HCT116 (cell line): ENCODE results near the gene SYCP2. TPM values are rescaled to one million over a fixed set of nuclear protein-coding genes. Genes with fewer than 3 reads are reported as not detected.

ENCODE experiments used
- ATAC-seq: fragments of 200-7000 bp; cut with Tn5 transposase; 2 replicates; pipeline ENCODE4 v1.9.1; 2020; ENCODE audit warnings: mild to moderate bottlenecking, moderate library complexity
- BruUV-seq: library from RNA; stranded (reverse); fragments of 400-500 nt; replicated peaks from 2 replicates; lab custom pipeline; 2021; lab: Mats Ljungman, UMichigan
- CTCF ChIA-PET: fragments of 300-600 bp; sonication (Branson Sonifier 250); formaldehyde crosslinking; loops from one replicate; lab custom pipeline; 2021; ENCODE audit warnings: antibody characterized with exemption; lab: Charles Lee
- POLR2A ChIA-PET: fragments of 300-600, 350-600 bp; sonication (Branson Sonifier 250); formaldehyde crosslinking; loops from one replicate; lab custom pipeline; 2021; ENCODE audit warnings: antibody characterized with exemption; lab: Charles Lee
- RAD21 ChIA-PET, 2 experiments: fragments of 300-600 bp; sonication (Branson Sonifier 250); formaldehyde crosslinking; loops; one replicate each; lab custom pipeline; 2023; ENCODE audit warnings: low total read pairs in 2 of 2; ENCODE audit not compliant: uncharacterized antibody in 2 of 2, unreplicated experiment in 2 of 2, low non-redundant PET in 1 of 2; lab: Charles Lee
- DNase-seq: peaks from one replicate; pipeline ENCODE4 v3.0.0-alpha.2; 2010; ENCODE audit warnings: low read depth, low spot score
- H2AFZ ChIP-seq: fragments of 200-600 bp; shearing (Covaris generic), sonication (generic); 2 replicates; pipeline ENCODE4 v1.6.1; 2017; ENCODE audit warnings: low read depth, mixed run types, mixed read lengths, antibody characterized with exemption, low read length; ENCODE audit not compliant: poor library complexity, severe bottlenecking
- H3K27ac ChIP-seq: 2 replicates; pipeline ENCODE4 v1.5.1; 2012; ENCODE audit warnings: low read depth, low read length
- H3K27me3 ChIP-seq: fragments of 200-600 bp; sonication (generic); 2 replicates; pipeline ENCODE4 v1.6.1; 2016; ENCODE audit warnings: mixed run types, low read length, mixed read lengths; ENCODE audit not compliant: insufficient read depth
- H3K36me3 ChIP-seq, 2 experiments: fragments of 200-500 bp in 1 of 2; fragments of 200-600 bp in 1 of 2; sonication (Bioruptor generic) in 1 of 2; sonication (generic) in 1 of 2; 2 replicates each; pipeline versions ENCODE4 v1.5.1 to v1.6.1; 2014 to 2016; ENCODE audit warnings: low read length in 2 of 2, inconsistent platforms in 1 of 2, mixed read lengths in 1 of 2, mixed run types in 1 of 2; ENCODE audit not compliant: insufficient read depth in 2 of 2, control insufficient read depth in 1 of 2
- H3K4me1 ChIP-seq, 2 experiments: fragments of 200-600 bp in 1 of 2; sonication (generic) in 1 of 2; 2 replicates each; pipeline versions ENCODE4 v1.5.1 to v1.6.1; 2012 to 2017; ENCODE audit warnings: low read length in 2 of 2, inconsistent platforms in 1 of 2, mild to moderate bottlenecking in 1 of 2, mixed read lengths in 1 of 2, mixed run types in 1 of 2, moderate library complexity in 1 of 2; ENCODE audit not compliant: insufficient read depth in 2 of 2, control insufficient read depth in 1 of 2
- H3K4me2 ChIP-seq: fragments of 200-600 bp; sonication (generic); 2 replicates; pipeline ENCODE4 v1.6.1; 2017; ENCODE audit warnings: mixed run types, low read length, mixed read lengths
- H3K4me3 ChIP-seq, 2 experiments: fragments of 200-600 bp in 1 of 2; sonication (generic) in 1 of 2; replicated peaks in 1 of 2; 2 replicates each; pipeline ENCODE4 v1.5.1; 2011 to 2016; ENCODE audit warnings: low read length in 2 of 2, control low read depth in 1 of 2, low read depth in 1 of 2, mild to moderate bottlenecking in 1 of 2, mixed read lengths in 1 of 2, mixed run types in 1 of 2
- H3K79me2 ChIP-seq: fragments of 200-600 bp; sonication (generic); 2 replicates; pipeline ENCODE4 v1.6.1; 2017; ENCODE audit warnings: mild to moderate bottlenecking, mixed run types, low read length, moderate library complexity, mixed read lengths; ENCODE audit not compliant: insufficient read depth
- H3K9ac ChIP-seq: fragments of 200-600 bp; sonication (generic); 2 replicates; pipeline ENCODE4 v1.6.1; 2016; ENCODE audit warnings: low read length, mixed read lengths
- H3K9me2 ChIP-seq: fragments of 200-600 bp; sonication (generic), shearing (Covaris generic); 2 replicates; pipeline ENCODE4 v1.6.1; 2017; ENCODE audit warnings: mixed run types, mild to moderate bottlenecking, moderate library complexity; ENCODE audit not compliant: insufficient read depth
- H3K9me3 ChIP-seq, 2 experiments: fragments of 200-500 bp in 1 of 2; fragments of 200-600 bp in 1 of 2; sonication (Bioruptor generic) in 1 of 2; sonication (generic) in 1 of 2; 2 replicates each; pipeline ENCODE4 v1.6.1; 2014 to 2017; ENCODE audit warnings: low read length in 2 of 2, mixed read lengths in 2 of 2, inconsistent platforms in 1 of 2, low read depth in 1 of 2, mild to moderate bottlenecking in 1 of 2, mixed run types in 1 of 2, moderate library complexity in 1 of 2; ENCODE audit not compliant: control insufficient read depth in 1 of 2, insufficient read depth in 1 of 2
- H4K20me1 ChIP-seq: fragments of 200-600 bp; sonication (generic), shearing (Covaris generic); 2 replicates; pipeline ENCODE4 v1.6.1; 2017; ENCODE audit warnings: mixed run types, mild to moderate bottlenecking, moderate library complexity; ENCODE audit not compliant: insufficient read depth
- EGR1 ChIP-seq: IDR thresholded peaks from 2 replicates; pipeline ENCODE4 v1.6.1; 2012; ENCODE audit warnings: low read depth
- ELF1 ChIP-seq: IDR thresholded peaks from 2 replicates; pipeline ENCODE4 v1.6.1; 2012; ENCODE audit warnings: low read depth, borderline replicate concordance
- EZH2 ChIP-seq: fragments of 200-600 bp; sonication (generic); IDR thresholded peaks from 2 replicates; pipeline ENCODE4 v1.6.1; 2017; ENCODE audit warnings: antibody characterized with exemption, mixed run types
- FOSL1 ChIP-seq: IDR thresholded peaks from 2 replicates; pipeline ENCODE4 v1.6.1; 2012; ENCODE audit warnings: low read depth
- POLR2AphosphoS5 ChIP-seq: IDR thresholded peaks from 2 replicates; pipeline ENCODE4 v1.6.1; 2011; ENCODE audit warnings: mild to moderate bottlenecking, low read depth, low read length, moderate library complexity
- SRF ChIP-seq: IDR thresholded peaks from 2 replicates; pipeline ENCODE4 v1.6.1; 2012; ENCODE audit warnings: low read depth
- TCF7L2 ChIP-seq: IDR thresholded peaks from 2 replicates; pipeline ENCODE4 v1.7.0; 2011; ENCODE audit warnings: borderline replicate concordance, inconsistent platforms; ENCODE audit not compliant: insufficient read depth, insufficient read length; ENCODE audit errors: extremely low read depth
- intact Hi-C: fragments of 100-400 bp; cut with micrococcal nuclease; formaldehyde crosslinking; loops from 2 replicates; pipeline ENCODE4 v1.10.0; 2022
- total RNA-seq: library from RNA; stranded (reverse); gene quantifications from one replicate; pipeline ENCODE4 v1.2.1, GENCODE V29; 2021; ENCODE audit not compliant: unreplicated experiment
- TF ChIP-seq, protein P1 (sequence below): IDR thresholded peaks from 2 replicates; pipeline ENCODE4 v1.6.1; 2012
- TF ChIP-seq, protein P2 (sequence below): IDR thresholded peaks from 2 replicates; pipeline ENCODE4 v1.6.1; 2011; ENCODE audit warnings: mild to moderate bottlenecking, low read length, moderate library complexity; ENCODE audit not compliant: insufficient replicate concordance; ENCODE audit errors: extremely low read depth

Gene SYCP2
- total RNA-seq, 1 experiment from 2014 or later = 0.59 TPM

DNA sequence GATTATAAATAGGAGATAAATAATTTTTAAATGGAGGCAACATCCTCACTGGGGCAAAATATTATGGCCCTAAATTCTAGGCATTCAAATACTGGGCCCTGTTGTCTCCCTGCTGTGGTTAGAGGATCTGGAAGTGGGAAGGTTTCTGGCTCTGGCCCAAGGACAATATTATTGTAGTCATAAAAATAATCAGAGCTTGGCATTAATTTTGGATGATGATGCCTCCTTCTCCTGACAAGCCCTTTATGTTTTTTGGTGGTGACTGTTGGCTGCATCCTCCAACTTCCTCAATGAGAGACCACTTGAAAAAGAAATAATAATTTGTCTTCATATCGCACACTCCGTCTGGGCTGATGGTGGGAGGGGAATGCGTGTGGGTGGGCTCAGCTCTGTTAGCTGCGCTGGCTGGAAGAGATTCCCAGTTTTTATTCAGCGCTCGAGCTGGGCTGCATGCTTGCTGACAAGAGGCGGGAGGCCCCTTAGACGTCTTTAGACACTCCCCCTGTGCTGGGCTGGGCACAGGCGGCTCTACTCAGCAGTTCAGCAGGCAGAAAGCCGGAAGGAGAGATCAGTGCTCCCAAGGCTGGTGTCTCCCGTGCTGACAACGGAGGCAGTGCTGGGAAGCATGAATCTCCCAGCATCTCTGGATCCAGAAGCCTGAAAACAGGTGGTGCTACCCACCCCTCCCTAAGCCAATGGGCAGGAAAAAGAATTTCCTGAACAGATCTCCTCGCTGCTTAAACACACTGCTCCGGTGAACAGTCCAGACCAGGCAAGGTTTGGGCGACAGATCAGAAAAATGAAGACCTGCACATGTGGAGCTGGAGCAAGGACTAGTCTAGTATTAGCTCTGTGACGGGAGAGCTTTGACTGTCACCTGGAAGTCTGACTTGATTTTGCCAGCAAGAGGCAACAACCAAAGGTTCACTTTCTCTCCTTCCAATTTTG, 97.7 kb downstream of the SYCP2 start:
- H3K36me3 ChIP-seq = no peaks in the 10 kb centered on the region
- TF ChIP-seq, protein P1, sequence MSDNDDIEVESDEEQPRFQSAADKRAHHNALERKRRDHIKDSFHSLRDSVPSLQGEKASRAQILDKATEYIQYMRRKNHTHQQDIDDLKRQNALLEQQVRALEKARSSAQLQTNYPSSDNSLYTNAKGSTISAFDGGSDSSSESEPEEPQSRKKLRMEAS = no peak
- TF ChIP-seq FOSL1 = no peak
- no peak for TF ChIP-seq EGR1
- TF ChIP-seq POLR2AphosphoS5 = no peak
- no peak for TF ChIP-seq SRF
- no peak for TF ChIP-seq ELF1
- TF ChIP-seq, protein P2, sequence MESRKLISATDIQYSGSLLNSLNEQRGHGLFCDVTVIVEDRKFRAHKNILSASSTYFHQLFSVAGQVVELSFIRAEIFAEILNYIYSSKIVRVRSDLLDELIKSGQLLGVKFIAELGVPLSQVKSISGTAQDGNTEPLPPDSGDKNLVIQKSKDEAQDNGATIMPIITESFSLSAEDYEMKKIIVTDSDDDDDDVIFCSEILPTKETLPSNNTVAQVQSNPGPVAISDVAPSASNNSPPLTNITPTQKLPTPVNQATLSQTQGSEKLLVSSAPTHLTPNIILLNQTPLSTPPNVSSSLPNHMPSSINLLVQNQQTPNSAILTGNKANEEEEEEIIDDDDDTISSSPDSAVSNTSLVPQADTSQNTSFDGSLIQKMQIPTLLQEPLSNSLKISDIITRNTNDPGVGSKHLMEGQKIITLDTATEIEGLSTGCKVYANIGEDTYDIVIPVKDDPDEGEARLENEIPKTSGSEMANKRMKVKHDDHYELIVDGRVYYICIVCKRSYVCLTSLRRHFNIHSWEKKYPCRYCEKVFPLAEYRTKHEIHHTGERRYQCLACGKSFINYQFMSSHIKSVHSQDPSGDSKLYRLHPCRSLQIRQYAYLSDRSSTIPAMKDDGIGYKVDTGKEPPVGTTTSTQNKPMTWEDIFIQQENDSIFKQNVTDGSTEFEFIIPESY = no peak
- no peak for TF ChIP-seq EZH2
- TF ChIP-seq TCF7L2 = no peak
- no TSS peak for BruUV-seq
- H3K4me2 ChIP-seq = no peak overlapping the region
- POLR2A ChIA-PET = no interaction called here
- RAD21 ChIA-PET = no interaction called here
- no peak overlapping the region for H2AFZ ChIP-seq
- intact Hi-C loops = no loop called here
- no peak overlapping the region for H3K4me3 ChIP-seq
- DNase-seq (no peak), ATAC-seq (no peak)
- no peaks in the 10 kb centered on the region for H3K9me2 ChIP-seq
- H3K27me3 ChIP-seq = peaks cover 57% of the 10 kb centered on the region
- no peaks in the 10 kb centered on the region for H3K9me3 ChIP-seq
- H4K20me1 ChIP-seq = no peaks in the 10 kb centered on the region
- H3K4me1 ChIP-seq = no peaks in the 10 kb centered on the region; a peak in 1 of 4 replicates
- H3K9ac ChIP-seq = no peak overlapping the region
- no peak overlapping the region for H3K27ac ChIP-seq
- CTCF ChIA-PET = no interaction called here
- H3K79me2 ChIP-seq = no peaks in the 10 kb centered on the region
